ENCODE measurements around the gene KCNA1.

KCNA1 gene

DNA sequence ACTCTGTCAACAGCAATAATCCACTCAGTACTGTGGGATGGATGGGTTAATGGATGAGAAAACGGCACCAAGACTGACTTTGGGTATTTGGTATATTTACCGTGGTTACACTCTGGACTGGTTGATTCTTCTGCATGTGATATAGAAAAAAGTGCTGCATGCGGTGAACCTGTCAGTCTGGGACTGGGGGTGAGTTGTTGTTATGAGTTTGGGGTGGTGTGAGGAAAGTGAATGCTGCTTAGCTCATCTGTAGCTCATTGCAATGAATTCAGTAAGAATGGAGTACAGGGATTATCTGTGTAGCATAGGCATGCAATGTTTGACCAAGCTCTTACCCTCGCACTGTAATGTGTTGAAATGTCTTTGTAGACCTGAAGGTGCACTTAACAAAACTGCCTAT lies 6.0 kb downstream of the KCNA1 start:
- Histone ChIP-seq H3K4me1 (ENCODE audit: control insufficient read depth in 1 of 2, insufficient read depth in 2 of 2, low read length in 2 of 2) (no peaks in the 10 kb centered on the region), H3K79me2 (ENCODE audit: control insufficient read depth, insufficient read depth, low read length, poor library complexity) (no peaks in the 10 kb centered on the region), H3K4me3 (ENCODE audit: low read depth, low read length) (no peak overlapping the region), H3K23ac (ENCODE audit: low read length) (no peak overlapping the region), H3K27ac (ENCODE audit: low read depth, low read length) (no peak overlapping the region), H3K4me2 (ENCODE audit: low read length) (no peak overlapping the region), H3K4ac (ENCODE audit: low read depth, low read length) (no peak overlapping the region), H2AFZ (ENCODE audit: insufficient read depth, low read length, poor library complexity) (no peak overlapping the region), H3K27me3 (ENCODE audit: insufficient read depth, low read length) (peaks cover 19% of the 10 kb centered on the region), H4K12ac (ENCODE audit: low read depth, low read length) (no peak overlapping the region), H2BK120ac (ENCODE audit: insufficient read depth, low read length, poor library complexity) (no peak overlapping the region), H3K9me3 (ENCODE audit: insufficient read depth, low read depth, low read length) (peaks cover 13% of the 10 kb centered on the region), H3K18ac (ENCODE audit: low read length) (no peak overlapping the region), H2BK5ac (ENCODE audit: low read depth, low read length, poor library complexity) (no peak overlapping the region), H2BK12ac (ENCODE audit: low read length) (no peak overlapping the region), H3K36me3 (ENCODE audit: control insufficient read depth in 1 of 2, insufficient read depth in 2 of 2, low read length in 2 of 2) (no peaks in the 10 kb centered on the region), H2AK5ac (ENCODE audit: low read length) (no peak overlapping the region), H3K79me1 (ENCODE audit: low read length) (no peaks in the 10 kb centered on the region), H4K91ac (ENCODE audit: low read depth, low read length) (no peak overlapping the region), H3K9ac (ENCODE audit: low read length) (no peak overlapping the region), H3K14ac (ENCODE audit: low read length) (no peak overlapping the region), H4K8ac (ENCODE audit: low read depth, low read length) (no peak overlapping the region)
- no CpG with 5 or more reads among the region's 4 CpGs for WGBS (ENCODE audit: extremely low coverage, insufficient coverage, insufficient read length)
- no peak for DNase-seq

DNA sequence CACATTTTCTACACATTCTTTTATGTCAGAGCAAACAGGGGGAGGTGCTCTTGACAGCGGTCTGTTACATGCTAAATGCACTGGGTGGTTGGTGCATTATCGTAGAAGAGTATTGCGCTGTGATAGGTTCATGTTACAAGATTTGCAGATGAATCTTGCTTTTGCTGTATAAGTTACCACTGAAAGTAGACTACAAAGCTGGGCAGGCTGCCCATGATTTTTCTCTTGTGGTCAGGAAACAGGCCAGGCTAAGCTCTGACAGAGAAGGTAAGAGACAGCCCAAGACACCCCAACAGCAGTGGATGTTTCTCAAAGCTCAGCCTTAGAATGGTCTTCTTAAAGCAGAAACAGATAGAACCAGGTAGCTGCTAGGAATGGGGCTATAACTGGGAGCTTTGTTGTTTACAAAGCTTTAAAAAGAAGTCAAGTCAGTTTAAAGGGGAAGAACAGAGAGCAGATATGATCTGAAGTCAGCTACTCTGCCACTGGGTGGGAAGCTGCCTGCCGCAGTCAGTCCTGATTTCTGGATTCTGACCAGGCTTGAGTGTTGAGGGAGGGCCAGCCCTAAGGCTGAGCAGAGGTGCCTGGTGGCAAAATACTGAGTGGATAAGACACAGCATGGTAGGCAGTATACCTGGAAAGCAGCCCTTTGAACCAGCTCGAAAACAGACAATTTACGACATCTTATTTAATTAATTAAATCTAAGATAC lies 9.4 kb downstream of the KCNA1 start:
- no CpG with 5 or more reads among the region's 6 CpGs for WGBS (ENCODE audit: extremely low coverage, insufficient coverage, insufficient read length)
- H2BK120ac ChIP-seq (ENCODE audit: insufficient read depth, low read length, poor library complexity): no peak overlapping the region

DNA sequence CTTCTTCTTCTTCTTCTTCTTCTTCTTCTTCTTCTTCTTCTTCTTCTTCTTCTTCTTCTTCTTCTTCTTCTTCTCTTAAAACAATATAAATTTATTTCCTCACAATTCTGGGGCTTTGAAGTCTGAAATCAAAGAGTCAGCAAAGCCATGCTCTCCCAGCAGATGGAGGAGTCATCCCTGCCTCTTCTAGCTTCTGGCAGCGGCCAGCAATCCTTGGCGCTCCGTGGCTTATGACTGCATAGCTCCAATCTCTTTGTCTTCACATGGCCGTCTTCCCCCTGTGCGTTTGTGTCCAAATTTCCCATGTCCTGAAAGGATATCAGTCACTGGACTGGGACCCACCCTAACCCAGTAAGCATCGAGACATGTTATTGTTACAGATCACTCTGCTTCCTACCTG lies 22.9 kb downstream of the KCNA1 start:
- Histone ChIP-seq H3K79me1 (ENCODE audit: low read length) (no peaks in the 10 kb centered on the region), H3K14ac (ENCODE audit: low read length) (no peak overlapping the region), H3K9me3 (ENCODE audit: insufficient read depth, low read depth, low read length) (no peaks in the 10 kb centered on the region), H4K91ac (ENCODE audit: low read depth, low read length) (no peak overlapping the region), H2BK12ac (ENCODE audit: low read length) (no peak overlapping the region), H3K23ac (ENCODE audit: low read length) (no peak overlapping the region), H4K8ac (ENCODE audit: low read depth, low read length) (no peak overlapping the region), H2AK5ac (ENCODE audit: low read length) (no peak overlapping the region), H3K79me2 (ENCODE audit: control insufficient read depth, insufficient read depth, low read length, poor library complexity) (no peaks in the 10 kb centered on the region), H2BK5ac (ENCODE audit: low read depth, low read length, poor library complexity) (no peak overlapping the region), H2BK120ac (ENCODE audit: insufficient read depth, low read length, poor library complexity) (no peak overlapping the region), H4K12ac (ENCODE audit: low read depth, low read length) (no peak overlapping the region), H3K36me3 (ENCODE audit: control insufficient read depth in 1 of 2, insufficient read depth in 2 of 2, low read length in 2 of 2) (no peaks in the 10 kb centered on the region), H3K27ac (ENCODE audit: low read depth, low read length) (no peak overlapping the region), H3K4ac (ENCODE audit: low read depth, low read length) (no peak overlapping the region), H3K27me3 (ENCODE audit: insufficient read depth, low read length) (no peaks in the 10 kb centered on the region), H3K9ac (ENCODE audit: low read length) (no peak overlapping the region), H2AFZ (ENCODE audit: insufficient read depth, low read length, poor library complexity) (no peak overlapping the region), H3K18ac (ENCODE audit: low read length) (no peak overlapping the region), H3K4me2 (ENCODE audit: low read length) (no peak overlapping the region), H3K4me3 (ENCODE audit: low read depth, low read length) (no peak overlapping the region), H3K4me1 (ENCODE audit: control insufficient read depth in 1 of 2, insufficient read depth in 2 of 2, low read length in 2 of 2) (no peaks in the 10 kb centered on the region)
- WGBS (ENCODE audit: extremely low coverage, insufficient coverage, insufficient read length): no CpG with 5 or more reads among the region's 6 CpGs
- no peak for DNase-seq

More for the DNA sequence above, 9.4 kb downstream of the KCNA1 start:
- H2AK5ac ChIP-seq (ENCODE audit: low read length): no peak overlapping the region
- no peaks in the 10 kb centered on the region for H3K9me3 ChIP-seq (ENCODE audit: insufficient read depth, low read depth, low read length)
- H3K14ac ChIP-seq (ENCODE audit: low read length): no peak overlapping the region
- H3K9ac ChIP-seq (ENCODE audit: low read length): no peak overlapping the region
- H2BK12ac ChIP-seq (ENCODE audit: low read length): no peak overlapping the region
- H3K36me3 ChIP-seq (ENCODE audit: control insufficient read depth in 1 of 2, insufficient read depth in 2 of 2, low read length in 2 of 2): no peaks in the 10 kb centered on the region
- H3K79me2 ChIP-seq (ENCODE audit: control insufficient read depth, insufficient read depth, low read length, poor library complexity): no peaks in the 10 kb centered on the region
- H3K4ac ChIP-seq (ENCODE audit: low read depth, low read length): no peak overlapping the region
- H4K12ac ChIP-seq (ENCODE audit: low read depth, low read length): no peak overlapping the region
- H3K4me2 ChIP-seq (ENCODE audit: low read length): no peak overlapping the region
- H2BK5ac ChIP-seq (ENCODE audit: low read depth, low read length, poor library complexity): no peak overlapping the region
- H3K4me1 ChIP-seq (ENCODE audit: control insufficient read depth in 1 of 2, insufficient read depth in 2 of 2, low read length in 2 of 2): no peaks in the 10 kb centered on the region
- H4K91ac ChIP-seq (ENCODE audit: low read depth, low read length): no peak overlapping the region
- H2AFZ ChIP-seq (ENCODE audit: insufficient read depth, low read length, poor library complexity): no peak overlapping the region
- DNase-seq: no peak
- no peak overlapping the region for H3K27ac ChIP-seq (ENCODE audit: low read depth, low read length)
- H4K8ac ChIP-seq (ENCODE audit: low read depth, low read length): no peak overlapping the region
- no peak overlapping the region for H3K18ac ChIP-seq (ENCODE audit: low read length)
- no peak overlapping the region for H3K23ac ChIP-seq (ENCODE audit: low read length)
- H3K27me3 ChIP-seq (ENCODE audit: insufficient read depth, low read length): no peaks in the 10 kb centered on the region
- H3K79me1 ChIP-seq (ENCODE audit: low read length): no peaks in the 10 kb centered on the region
- no peak overlapping the region for H3K4me3 ChIP-seq (ENCODE audit: low read depth, low read length)

DNA sequence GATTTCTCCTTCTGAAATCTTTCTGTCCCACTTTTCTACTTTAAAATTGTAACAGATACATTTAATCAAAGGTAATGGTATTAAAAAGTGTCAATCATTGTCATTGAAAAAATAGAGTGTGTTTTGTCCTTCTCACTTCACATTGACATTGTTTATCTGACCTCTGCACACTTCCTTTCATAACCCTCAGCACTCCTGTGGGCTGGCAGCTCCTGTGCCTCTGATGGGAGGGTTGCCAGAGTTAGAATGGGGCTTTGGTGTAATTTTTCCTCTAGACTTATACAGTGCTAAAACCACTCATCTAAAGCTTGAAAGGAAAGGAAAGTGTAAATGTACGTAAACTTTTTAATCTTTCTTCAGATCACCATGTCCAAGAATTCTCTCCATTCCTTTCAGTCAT lies 23.7 kb downstream of the KCNA1 start:
- WGBS (ENCODE audit: extremely low coverage, insufficient coverage, insufficient read length): no CpG with 5 or more reads among the region's 1 CpG

More for the DNA sequence above, 23.7 kb downstream of the KCNA1 start:
- Histone ChIP-seq H3K4ac (ENCODE audit: low read depth, low read length) (no peak overlapping the region), H3K79me1 (ENCODE audit: low read length) (no peaks in the 10 kb centered on the region), H3K9ac (ENCODE audit: low read length) (no peak overlapping the region), H2AK5ac (ENCODE audit: low read length) (no peak overlapping the region), H4K8ac (ENCODE audit: low read depth, low read length) (no peak overlapping the region), H3K4me2 (ENCODE audit: low read length) (no peak overlapping the region), H3K23ac (ENCODE audit: low read length) (no peak overlapping the region), H2AFZ (ENCODE audit: insufficient read depth, low read length, poor library complexity) (no peak overlapping the region), H3K14ac (ENCODE audit: low read length) (no peak overlapping the region), H3K4me3 (ENCODE audit: low read depth, low read length) (no peak overlapping the region), H2BK5ac (ENCODE audit: low read depth, low read length, poor library complexity) (no peak overlapping the region), H3K36me3 (ENCODE audit: control insufficient read depth in 1 of 2, insufficient read depth in 2 of 2, low read length in 2 of 2) (no peaks in the 10 kb centered on the region), H3K18ac (ENCODE audit: low read length) (no peak overlapping the region), H2BK120ac (ENCODE audit: insufficient read depth, low read length, poor library complexity) (no peak overlapping the region), H4K12ac (ENCODE audit: low read depth, low read length) (no peak overlapping the region), H3K9me3 (ENCODE audit: insufficient read depth, low read depth, low read length) (no peaks in the 10 kb centered on the region), H2BK12ac (ENCODE audit: low read length) (no peak overlapping the region), H3K79me2 (ENCODE audit: control insufficient read depth, insufficient read depth, low read length, poor library complexity) (no peaks in the 10 kb centered on the region), H3K27ac (ENCODE audit: low read depth, low read length) (no peak overlapping the region), H3K27me3 (ENCODE audit: insufficient read depth, low read length) (no peaks in the 10 kb centered on the region), H3K4me1 (ENCODE audit: control insufficient read depth in 1 of 2, insufficient read depth in 2 of 2, low read length in 2 of 2) (no peaks in the 10 kb centered on the region), H4K91ac (ENCODE audit: low read depth, low read length) (no peak overlapping the region)
- DNase-seq: no peak
